HG03469 (cell line): ENCODE results near the gene SRCIN1.

ENCODE experiments used
- ATAC-seq: cut with Tn5 transposase; IDR thresholded peaks from one replicate; pipeline ENCODE4 v1.9.1; 2021; ENCODE audit warnings: mild to moderate bottlenecking, moderate library complexity, moderate number of reproducible peaks; ENCODE audit not compliant: unreplicated experiment

Gene SRCIN1

DNA sequence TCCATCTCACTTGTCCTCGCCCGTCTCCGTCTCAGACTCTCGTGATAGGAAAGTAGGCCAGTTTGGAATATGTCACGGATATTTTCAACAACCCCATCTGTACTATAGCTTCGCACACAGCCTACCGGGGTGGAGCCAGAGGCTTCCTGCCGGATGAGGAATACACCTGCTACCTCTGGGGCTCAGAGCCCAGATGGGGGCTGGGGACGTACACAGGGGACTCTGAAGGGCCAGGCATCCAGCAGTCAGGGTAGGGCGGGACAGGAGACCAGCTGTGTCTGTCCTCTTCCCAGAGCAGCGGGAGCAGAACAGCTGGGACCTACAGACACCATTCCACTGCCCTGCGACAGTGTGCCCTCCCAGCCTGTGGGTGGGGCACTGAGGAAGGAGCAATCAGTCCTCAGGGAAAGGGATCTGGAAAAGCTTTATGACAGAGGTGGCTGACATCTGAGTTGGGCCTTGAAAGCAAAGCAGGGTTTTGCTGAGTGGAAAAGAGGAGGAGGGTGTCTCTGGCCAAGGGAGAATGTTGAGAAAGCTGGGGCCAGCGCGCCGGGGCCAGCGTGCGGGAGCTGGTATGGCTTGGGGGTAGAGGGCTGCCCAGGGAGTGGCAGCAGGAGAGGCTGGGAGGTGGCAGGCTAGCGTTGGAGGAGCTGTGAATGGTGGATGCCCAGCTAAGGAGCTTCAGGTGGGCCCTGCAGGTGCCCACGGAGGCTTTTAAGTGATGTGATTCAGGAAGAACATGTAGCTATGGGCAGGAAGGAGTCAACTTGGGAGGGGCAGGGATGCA is 11.5 kb upstream of the SRCIN1 start:
- no peak for ATAC-seq

DNA sequence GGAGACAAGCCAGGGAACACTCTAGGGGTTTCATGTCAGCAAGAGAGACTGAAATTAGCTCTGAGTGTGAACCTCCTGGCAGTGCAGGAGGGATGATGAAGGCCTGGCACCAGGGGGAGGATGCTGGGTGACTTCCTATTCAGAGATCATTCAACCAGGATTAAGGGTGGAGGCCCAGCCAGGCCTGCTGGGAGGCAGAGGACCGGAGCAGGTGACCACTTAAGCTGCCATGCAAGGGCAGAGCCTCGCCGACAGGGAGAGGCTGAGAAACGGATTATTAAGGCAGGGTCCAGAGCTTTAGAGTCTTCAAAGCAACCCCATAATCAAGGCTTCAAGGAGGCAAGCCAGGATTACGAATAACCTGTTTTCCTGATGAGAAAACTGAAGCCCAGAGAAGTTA is 10.6 kb upstream of the SRCIN1 start:
- no peak for ATAC-seq

DNA sequence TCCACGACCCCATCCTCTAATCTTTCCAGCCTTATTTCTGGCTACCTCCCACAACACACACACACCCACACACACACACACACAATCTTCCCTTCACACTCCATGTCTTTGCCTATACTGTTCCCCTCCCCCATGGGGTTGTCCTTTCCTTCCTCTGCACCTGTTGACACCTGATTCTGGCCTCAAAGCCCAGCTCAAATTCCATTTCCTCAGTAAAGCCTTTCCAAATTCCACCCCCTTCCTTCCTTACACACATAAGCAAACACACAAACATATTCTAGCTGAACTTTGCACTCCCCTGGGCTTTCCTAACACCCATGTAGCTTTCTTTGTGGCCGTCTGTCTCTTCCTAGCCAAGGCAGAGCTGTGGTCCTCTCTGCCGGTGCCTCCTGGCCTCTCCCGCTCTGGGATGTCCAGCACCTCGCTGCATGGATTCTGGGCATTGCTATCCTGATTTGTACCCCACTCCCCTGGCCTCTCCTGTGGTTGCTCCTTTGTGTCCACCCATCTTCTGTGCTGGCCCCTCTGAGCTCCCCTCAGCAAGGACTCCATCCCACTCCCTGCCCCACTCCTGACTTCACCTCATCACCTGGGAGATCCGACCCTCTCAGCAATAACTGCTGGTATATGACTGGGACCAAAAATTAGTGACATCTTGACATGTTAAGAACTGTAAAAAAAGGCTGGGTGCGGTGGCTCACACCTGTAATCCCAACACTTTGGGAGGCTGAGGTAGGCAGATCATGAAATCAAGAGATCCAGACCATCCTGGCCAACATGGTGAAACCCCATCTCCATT is 8.4 kb upstream of the SRCIN1 start:
- no peak for ATAC-seq

DNA sequence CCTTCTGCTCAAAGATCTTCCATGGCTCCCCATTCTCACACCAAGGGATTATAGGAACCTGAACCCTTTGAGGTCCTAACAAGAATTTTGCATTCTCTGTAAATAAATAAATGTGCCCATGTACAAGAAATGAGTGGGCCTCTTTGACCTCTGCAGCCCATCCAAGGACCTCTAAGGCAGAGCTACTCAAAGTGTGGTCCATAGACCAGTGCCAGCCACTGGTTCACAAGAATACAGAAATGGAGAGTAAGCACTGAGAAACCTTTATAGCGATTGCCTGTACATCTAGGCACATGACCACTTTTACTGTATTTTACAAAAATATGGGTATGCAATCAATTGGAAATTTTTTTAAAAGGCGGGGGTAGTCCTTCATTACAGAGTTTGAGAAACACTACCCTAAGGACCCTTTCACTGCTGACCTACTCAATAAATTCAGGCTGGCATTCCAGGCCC is 7.8 kb upstream of the SRCIN1 start:
- no peak for ATAC-seq

DNA sequence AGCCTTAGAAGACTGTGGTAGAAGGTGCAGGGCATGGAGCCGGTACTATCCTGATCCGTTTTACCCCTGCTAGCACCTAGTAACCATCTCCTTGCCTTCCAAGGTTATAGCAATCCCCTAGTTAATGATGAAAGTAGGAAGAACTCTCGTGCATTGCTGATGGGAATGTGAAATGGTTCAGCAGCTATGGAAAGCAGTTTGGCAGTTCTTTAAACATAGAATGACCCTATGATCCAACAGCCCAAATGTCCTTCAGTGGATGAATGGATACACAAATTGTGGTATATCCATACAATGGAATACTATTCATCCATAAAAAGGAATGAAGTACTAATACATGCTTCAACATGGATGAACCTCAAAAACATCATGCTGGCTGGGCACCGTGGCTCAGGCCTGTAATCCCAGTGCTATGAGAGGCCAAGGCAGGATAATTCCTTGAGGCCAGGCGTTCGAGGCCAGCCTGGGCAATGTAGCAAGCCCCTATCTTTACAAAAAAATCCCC is 6.2 kb upstream of the SRCIN1 start:
- no peak for ATAC-seq

DNA sequence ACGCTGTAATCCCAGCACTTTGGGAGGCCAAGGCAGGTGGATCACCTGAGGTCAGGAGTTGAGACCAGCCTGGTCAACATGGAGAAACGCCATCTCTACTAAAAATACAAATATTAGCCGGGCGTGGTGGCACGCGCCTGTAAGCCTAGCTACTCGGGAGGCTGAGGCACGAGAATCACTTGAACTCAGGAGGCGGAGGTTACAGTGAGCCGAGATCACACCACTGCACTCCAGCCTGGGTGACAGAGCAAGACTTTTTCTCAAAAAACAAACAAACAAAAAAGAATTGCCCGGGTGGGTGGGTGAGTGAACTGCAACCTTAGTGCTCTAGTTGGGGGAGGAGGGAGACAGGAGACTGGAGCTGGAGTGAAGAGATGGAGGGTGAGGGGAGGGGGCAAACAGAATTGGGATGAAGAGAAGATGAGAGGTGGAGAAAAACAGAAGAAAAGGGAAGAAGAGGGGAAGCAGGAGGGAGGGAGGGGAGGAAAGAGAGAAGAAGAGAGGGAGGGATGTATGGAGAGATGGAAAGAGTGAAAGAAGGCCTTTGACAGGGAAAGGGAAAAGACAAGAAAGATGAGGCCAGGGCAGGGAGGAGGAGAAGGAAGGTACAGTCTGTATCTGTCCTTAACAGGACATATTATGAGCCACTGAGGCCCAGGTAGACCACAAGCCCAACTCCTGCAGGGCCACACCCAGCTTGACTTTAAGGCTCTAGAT is 5.5 kb upstream of the SRCIN1 start:
- ATAC-seq, result no peak

DNA sequence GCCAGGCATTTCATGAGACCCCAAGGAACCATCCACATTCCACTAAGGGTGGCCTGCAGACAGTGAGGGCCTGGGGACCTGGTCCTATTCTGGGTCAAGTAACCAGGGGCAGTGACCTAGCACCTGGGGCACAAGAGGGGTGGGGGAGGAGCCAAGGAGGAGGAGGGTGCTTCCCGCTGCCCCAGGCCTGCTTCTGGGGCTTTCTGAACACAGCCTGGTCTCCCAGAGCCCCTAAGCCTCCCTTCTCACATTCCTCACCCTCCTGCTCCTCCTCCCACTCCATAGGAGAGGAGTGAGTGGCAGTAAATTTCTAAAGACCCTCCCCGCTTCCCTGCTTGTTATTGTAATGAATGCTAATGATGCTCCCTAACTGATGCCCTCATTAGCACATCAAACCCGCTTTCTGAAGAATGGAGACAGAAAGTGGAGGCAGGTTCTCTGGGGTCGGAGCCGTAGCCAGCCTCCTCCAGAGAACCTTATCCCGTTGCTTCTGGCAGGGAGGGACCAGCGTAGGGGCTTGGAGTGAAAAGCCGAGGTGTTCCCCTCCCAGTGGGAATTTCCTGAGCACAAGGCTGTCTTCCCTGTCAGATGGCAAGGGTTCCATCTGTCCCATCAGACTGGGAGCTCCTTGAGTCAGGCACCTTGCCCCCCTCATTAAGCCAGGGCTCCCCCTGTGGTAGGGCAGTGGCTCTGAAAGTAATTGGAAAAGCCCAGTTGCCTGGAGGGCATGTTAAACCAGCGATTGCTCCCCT is 3.7 kb upstream of the SRCIN1 start:
- no peak for ATAC-seq

DNA sequence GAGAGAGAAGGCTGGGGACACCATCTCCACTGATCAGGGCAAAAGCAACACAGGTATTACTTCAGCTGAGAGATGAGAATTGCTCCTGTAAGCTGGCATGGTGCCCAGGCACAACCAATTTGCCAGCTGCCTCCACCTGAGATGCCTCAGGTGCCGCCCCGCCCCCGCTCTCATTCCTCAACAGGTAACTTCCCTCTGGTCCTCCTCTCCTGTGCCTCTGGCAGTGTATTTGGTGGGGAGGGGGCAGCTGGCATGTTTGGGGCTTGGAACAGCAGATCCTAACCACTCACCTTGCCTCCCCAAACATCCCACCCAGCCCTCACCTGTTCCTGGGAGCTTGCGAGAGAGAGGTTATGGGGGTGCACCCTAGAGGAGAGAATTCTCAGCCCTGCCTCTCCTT is 2.9 kb upstream of the SRCIN1 start:
- ATAC-seq, result no peak

DNA sequence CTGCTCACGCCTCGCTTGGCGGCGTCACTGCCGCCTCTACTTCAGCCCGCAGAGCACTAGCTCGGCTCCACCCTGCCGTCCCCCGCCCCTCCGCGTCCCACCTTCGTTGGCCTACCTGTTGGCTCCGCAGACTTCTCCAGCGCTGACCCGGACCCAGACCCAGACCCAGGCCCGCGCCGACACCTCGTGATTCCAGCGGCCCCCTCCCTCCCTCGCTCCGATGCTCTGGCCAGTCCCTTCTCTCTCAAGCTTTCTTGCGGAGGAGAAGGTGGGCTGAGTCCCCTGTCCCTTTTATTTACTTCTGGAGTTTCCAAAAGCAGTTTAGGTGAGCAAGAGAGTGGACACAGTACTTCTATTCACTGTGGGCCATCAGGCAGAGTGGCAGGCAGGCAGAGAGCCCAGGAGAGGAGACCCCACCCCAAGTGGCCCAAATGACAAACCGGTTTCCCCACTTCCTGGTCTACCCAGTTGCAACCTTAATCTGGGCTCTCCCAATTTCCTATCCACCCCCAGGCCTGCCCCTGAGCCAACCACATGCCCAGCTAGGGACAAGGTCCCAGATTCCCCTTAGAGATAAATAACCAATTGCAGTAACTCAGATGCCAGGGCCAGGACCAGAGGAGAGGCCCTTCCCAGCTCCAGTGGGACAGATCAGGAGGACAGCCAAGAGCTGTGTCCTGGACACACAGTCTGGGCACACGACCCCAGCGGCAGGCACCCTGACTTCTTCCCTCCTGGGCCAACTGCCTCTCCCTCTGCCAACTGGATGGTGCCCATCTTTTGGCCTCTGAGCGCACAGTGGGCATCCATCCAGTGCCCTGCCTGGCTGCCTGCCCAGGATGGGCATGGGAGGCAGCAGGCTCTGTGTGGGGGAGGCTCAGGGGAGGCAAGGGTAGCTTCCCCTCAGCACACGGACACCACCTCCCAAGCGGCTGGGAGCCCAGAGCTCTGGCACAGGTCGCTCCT is 1.2 kb upstream of the SRCIN1 start:
- ATAC-seq, result no peak

DNA sequence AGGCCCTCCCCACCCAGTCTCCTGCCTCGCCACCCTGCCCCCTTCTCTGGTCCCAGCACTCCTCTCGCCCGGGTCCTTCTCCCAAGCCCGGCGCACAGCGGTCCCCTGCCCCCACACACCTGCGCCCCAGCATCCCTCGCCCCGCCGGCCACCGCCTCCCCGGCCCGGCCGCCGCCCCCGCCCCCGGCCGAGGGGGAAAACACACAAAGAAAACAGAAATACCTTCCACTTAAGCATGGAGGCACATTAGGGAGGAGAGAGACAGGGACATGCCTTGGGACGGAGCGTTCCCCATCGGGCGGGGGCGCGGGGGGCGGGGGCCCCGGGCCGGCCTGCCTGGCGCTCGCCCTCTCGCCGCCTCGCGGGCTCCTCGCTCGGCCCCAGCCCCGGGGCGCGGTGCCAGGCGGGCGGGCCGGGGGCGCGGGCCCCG is 326 bp downstream of the SRCIN1 start:
- ATAC-seq, result no peak

DNA sequence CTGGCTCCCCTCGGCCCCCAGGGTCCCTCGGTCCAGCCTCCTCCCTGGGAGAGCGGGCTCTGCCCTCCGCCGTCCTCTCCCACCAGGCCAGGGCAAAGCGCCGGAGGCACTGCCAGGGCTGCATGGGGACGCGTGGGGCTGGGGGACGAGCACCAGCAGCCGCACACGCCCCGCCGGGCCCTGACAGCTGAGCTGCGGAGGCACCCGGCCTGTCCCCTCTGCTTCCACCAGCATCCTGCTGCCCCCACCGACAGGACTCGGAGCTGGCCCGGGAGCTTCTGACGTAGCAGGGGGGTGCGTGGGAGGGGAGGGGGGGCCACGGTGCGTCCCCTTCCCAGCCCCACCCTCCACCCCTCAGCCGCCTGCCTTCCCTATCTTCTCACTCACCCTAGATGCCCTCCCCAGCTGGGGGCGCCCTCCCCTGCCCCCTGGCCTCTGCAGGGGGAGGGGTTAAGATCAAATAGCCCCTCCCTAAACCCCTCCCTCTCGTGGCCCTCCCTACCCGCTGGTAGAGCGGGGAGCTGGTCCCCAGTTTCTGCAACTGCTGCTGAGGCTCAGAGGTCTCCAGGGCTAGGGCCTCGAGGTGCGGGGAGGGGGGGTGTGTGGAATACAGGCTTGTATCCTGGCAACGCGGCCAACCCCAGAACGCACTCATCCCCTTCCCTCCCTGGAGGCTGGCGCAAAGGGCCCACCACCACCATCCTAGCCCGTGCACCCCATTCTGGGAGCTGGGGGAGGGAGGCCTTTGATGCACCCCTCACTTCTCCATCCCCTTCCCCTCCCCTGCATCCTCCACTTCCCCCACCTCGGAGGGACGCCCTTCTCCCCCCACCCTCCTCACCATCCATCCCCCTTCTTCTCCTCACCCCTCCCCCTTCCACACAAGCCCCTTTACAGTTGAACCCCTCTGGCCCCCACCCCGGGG is 1.0 kb downstream of the SRCIN1 start:
- no peak for ATAC-seq

DNA sequence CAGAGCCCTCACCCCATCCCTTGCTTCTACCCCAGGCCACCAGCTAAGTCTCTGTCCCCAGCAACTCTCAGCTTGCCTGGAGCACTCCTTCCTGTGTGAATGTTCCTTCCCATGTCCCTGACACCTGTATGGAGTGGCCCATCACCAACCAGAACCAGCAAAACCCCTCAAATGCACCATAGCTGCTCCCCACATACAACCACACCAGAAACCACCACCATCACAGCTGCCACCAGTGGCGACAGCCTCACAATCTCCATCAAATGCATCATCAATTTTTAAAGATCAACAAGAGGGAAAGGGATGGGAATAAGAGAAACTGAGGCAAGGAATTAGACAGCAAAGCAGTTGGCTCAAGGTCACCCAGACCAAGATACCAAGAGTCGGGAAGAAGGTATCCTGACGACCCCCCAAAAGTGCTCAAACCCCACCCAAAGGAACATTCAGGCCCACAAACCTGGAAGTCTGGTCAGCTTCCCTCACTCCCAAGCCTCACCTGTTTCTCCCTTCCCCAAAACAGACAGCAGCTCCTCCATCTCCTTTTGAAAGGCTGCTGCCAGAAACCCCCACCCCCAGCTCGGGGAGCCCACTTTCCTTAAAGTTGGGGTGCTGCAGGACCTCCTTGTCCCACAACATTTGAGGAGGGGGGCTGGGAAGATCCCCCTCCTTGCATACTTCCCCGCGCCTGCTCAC is 1.8 kb downstream of the SRCIN1 start:
- ATAC-seq, result no peak

DNA sequence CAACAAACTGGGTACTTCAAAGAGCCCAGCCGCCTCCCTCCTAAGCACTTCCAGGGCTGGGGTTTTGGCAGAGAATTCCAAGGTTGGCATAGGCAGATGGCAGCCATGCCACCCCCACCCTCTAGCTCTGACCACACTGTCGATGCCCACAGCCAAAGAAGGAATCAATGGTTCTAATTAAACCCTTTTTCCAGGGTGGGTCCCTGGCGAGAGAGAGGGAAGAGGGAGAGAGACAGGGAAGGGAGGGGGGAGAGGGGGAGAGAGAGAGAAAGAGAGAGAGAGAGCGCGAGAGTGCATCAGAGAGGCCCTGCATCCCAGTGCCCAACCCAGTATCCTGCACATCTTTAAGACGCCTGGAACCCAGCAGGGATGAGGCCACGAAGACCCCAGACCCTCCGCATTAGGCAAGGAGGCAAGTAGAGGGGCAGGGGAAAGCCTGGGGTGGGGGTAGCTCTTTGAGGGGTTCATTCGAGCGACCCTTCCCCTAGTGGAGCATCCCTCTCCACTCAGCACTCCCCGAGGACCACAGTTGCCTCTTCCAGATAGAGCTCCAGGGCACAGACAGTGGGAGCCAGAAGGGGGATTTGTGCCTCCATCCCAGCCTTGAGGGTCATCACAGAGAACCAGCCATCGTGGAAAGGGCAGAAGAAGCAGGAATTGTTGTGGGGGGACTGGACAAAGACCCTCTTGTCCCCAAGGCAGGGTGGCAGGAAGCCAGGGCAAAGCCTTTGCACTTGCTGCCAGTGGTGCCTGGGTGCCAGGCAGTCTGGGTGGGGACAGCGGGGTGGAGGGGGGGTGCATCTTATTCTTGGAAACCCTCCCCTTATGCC is 2.6 kb downstream of the SRCIN1 start:
- no peak for ATAC-seq

DNA sequence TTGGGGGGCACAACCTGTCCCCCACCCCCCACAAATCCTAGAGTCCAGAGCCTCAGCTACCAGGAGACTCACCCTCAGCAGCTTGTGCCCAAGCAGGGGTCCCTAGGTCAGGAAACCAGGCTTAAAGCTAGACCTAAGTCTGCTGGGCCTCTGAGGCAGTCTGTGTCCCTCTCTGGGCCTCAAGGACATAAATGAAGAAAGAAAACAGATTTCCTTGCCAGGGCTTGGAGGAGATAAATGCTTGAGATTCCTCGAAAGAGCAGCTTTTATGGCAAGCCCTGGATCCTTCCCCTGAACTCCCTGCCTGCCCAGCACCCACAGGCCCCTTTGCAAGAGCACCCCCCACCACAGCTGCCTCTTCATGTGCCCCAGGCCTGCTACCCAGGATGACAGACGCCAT is 3.3 kb downstream of the SRCIN1 start:
- no peak for ATAC-seq

DNA sequence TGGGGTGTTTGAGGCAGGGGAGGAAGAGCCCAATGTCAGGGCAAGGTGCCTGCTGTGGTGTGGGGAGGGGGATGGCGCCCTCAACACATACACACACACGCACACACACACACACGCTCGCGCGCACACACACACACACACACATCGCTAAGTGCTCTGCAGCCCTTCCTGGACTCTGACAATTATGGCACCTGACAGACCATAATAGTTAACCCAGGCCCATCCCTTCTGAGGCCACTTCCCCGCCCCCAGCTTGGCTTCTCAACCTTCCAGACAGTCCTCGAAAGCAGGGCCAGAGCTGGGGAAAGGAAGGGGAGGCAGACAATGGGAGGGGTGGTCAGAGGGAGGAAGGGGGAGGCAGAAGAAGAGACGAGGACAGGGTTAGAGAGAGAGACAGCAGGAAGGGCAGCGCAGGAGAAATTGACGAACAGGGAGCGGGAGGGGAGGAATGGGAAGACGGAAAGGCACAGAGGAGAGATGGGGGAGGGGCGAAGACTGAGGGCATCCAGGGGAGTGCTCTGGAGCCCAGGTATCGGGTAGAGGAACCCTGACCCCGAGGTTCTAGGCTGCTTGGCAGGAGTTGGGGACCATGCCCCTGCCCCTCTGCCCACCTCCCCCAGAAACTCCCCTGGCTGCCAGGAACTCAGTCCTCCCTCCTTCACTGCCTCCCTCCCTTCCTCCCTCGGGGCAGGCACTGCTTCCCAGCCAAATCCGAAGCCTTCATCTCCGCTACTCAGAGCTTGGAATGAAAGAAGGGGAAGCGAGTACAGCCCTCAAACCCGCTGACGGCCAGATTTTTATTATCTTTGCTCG is 4.0 kb downstream of the SRCIN1 start:
- no peak for ATAC-seq

DNA sequence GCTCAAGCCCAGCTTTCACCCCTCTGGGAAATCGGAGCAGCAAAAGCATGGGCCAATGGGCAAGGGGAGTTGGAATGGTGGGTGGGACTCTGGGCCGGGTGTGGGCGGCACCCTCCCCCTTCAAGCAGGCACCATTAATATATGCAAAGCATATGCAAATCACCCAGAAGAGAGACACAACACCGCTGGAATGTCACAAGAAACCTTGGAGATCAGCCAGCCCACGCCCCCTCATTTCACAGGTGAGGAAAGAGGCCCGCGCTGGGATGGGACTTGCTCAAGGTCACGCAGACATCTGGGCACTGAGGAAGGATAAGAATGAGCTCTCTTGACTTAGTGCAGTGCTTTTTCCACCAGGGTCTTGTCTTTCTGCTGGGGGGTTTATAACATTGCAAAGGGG is 4.8 kb downstream of the SRCIN1 start:
- no peak for ATAC-seq
